Measurements from ENCODE around the gene ATXN7L3B. TPM values are rescaled to one million over a fixed set of nuclear protein-coding genes. Genes with fewer than 3 reads are reported as not detected.
A peak's percentile ranks its signal among the peaks of the same experiment; 100 is the strongest.

Gene ATXN7L3B
- total and polyA plus RNA-seq, 2 experiments from 2014 or later: 33.1 to 47.0 TPM

DNA sequence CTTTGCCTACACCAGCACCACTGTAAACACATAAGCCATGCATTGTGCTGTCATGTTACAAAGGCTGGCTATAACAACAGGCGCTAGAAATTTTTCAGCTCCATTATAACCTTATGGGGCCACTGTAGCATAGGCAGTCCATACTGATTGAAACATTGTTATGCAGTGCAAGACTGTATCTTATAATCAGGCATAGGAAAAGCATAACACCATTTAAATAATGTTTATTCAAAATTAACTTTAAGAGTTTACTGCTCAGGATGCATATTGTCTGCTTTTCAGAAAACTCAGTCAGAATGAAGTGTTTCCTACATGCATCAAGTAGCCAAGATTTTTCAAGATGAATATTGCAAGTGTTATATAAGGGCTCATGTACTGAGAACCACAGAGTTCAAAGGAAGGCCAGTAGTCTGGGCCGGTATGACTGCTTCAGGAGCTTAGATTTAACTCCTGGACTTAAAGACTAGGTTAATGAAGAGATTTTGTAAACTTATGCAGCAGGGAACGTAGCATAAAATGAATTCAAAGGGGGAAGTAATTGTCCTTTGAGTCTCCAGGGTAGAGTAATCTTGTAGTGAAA lies 46.9 kb downstream of the ATXN7L3B start:
- no peaks in the 10 kb centered on the region for H3K9me3 ChIP-seq (ENCODE audit: low read depth)
- peak overlapping the region; percentile 1 for H3K27ac ChIP-seq
- DNase-seq (ENCODE audit: low spot score): no peak
- no peaks in the 10 kb centered on the region for H3K9me2 ChIP-seq (replicated peaks; ENCODE audit: insufficient read depth)
- H3K36me3 ChIP-seq (replicated peaks; ENCODE audit: insufficient read depth, low read depth): no peaks in the 10 kb centered on the region
- H3K4me2 ChIP-seq: no peak overlapping the region
- H3K79me2 ChIP-seq: no peaks in the 10 kb centered on the region
- H2AFZ ChIP-seq: no peak overlapping the region
- H4K20me1 ChIP-seq (ENCODE audit: insufficient read depth, poor library complexity, severe bottlenecking): no peaks in the 10 kb centered on the region
- H3K27me3 ChIP-seq: no peaks in the 10 kb centered on the region
- no peak overlapping the region for H3K4me3 ChIP-seq
- TF ChIP-seq EZH2phosphoT487 (IDR thresholded peaks at IDR 0.05; ENCODE audit: low read depth, severe bottlenecking, unreplicated experiment) (no peak), EZH2 (IDR thresholded peaks at IDR 0.05; ENCODE audit: borderline replicate concordance) (no peak)
- TF ChIP-seq, protein P1, sequence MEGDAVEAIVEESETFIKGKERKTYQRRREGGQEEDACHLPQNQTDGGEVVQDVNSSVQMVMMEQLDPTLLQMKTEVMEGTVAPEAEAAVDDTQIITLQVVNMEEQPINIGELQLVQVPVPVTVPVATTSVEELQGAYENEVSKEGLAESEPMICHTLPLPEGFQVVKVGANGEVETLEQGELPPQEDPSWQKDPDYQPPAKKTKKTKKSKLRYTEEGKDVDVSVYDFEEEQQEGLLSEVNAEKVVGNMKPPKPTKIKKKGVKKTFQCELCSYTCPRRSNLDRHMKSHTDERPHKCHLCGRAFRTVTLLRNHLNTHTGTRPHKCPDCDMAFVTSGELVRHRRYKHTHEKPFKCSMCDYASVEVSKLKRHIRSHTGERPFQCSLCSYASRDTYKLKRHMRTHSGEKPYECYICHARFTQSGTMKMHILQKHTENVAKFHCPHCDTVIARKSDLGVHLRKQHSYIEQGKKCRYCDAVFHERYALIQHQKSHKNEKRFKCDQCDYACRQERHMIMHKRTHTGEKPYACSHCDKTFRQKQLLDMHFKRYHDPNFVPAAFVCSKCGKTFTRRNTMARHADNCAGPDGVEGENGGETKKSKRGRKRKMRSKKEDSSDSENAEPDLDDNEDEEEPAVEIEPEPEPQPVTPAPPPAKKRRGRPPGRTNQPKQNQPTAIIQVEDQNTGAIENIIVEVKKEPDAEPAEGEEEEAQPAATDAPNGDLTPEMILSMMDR (IDR thresholded peaks at IDR 0.05; ENCODE audit: poor library complexity): no peak
- WGBS (ENCODE audit: low lambda C conversion rate, missing lambda C conversion rate): 54% methylated on average over 3 of the region's 3 CpGs
- no peaks in the 10 kb centered on the region for H3K4me1 ChIP-seq (ENCODE audit: insufficient read depth)

DNA sequence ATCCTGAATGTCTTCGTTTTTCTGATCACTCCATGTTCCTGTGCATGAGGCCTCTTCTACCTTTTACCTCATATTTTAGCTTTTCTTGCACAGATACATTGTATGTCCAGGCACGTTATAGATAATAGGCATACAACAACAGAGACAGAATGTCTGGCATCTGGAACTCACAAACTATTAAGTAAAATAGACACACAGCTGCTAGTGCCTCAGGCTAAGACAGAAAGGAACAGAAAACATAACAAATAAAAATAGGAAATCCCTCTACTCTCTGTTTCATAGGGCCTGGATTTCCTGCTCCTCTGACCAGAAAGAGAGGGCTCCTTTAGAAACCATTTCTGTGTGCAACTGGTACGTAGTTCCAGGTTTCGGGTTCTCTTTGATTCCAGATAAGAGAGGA lies 48.6 kb downstream of the ATXN7L3B start:
- Histone ChIP-seq H3K9me2 (replicated peaks; ENCODE audit: insufficient read depth) (no peaks in the 10 kb centered on the region), H3K27ac (peak overlapping the region; percentile 5), H3K9me3 (ENCODE audit: low read depth) (no peaks in the 10 kb centered on the region), H2AFZ (no peak overlapping the region), H4K20me1 (ENCODE audit: insufficient read depth, poor library complexity, severe bottlenecking) (no peaks in the 10 kb centered on the region), H3K4me2 (peak overlapping the region; percentile 3), H3K36me3 (replicated peaks; ENCODE audit: insufficient read depth, low read depth) (no peaks in the 10 kb centered on the region), H3K4me1 (ENCODE audit: insufficient read depth) (no peaks in the 10 kb centered on the region), H3K4me3 (no peak overlapping the region), H3K79me2 (no peaks in the 10 kb centered on the region), H3K27me3 (no peaks in the 10 kb centered on the region)
- TF ChIP-seq EZH2phosphoT487 (IDR thresholded peaks at IDR 0.05; ENCODE audit: low read depth, severe bottlenecking, unreplicated experiment): no peak
- TF ChIP-seq, protein P1 (IDR thresholded peaks at IDR 0.05; ENCODE audit: poor library complexity): no peak
- TF ChIP-seq EZH2 (IDR thresholded peaks at IDR 0.05; ENCODE audit: borderline replicate concordance): no peak
- no peak for DNase-seq (ENCODE audit: low spot score)
- WGBS (ENCODE audit: low lambda C conversion rate, missing lambda C conversion rate): 38% methylated on average over 4 of the region's 4 CpGs
